Measurements from ENCODE around the gene SEC24B.

- TF ChIP-seq SIN3A (IDR thresholded peaks at IDR 0.05; ENCODE audit: borderline replicate concordance, insufficient read depth, low read length) (no peak), POLR2AphosphoS5 (IDR thresholded peaks at IDR 0.05; ENCODE audit: low read depth, low read length) (no peak), TAF1 (IDR thresholded peaks at IDR 0.05; ENCODE audit: borderline replicate concordance, insufficient read depth, low read length) (no peak)
These were observed 121.4 kb downstream of the SEC24B start for GRCh38 chr4:109554971-109555370.

Data from PFSK-1 (cell line).